GM06990 (cell line): ENCODE measurements around the gene ZNF692.
"Not testable (repeated sequence)": the region's sequence is repeated elsewhere in the genome, so short reads cannot be mapped to it uniquely, and the experiment has no call there.

Experiments
- DNase-seq: peaks from one replicate; pipeline ENCODE4 v3.0.0-alpha.2; 2011; ENCODE audit not compliant: insufficient read length; ENCODE audit errors: extremely low read depth
- H3K27me3 ChIP-seq: replicated peaks from 2 replicates; pipeline ENCODE4 v1.6.0; 2011; ENCODE audit warnings: low read length; ENCODE audit not compliant: control insufficient read depth, insufficient read depth
- H3K36me3 ChIP-seq: 2 replicates; pipeline ENCODE4 v1.5.1; 2011; ENCODE audit warnings: low read length; ENCODE audit not compliant: control insufficient read depth, insufficient read depth
- H3K4me3 ChIP-seq: replicated peaks from 2 replicates; pipeline ENCODE4 v1.5.1; 2011; ENCODE audit warnings: low read depth, mild to moderate bottlenecking, control low read depth, low read length
- TF ChIP-seq, protein P1 (sequence below): IDR thresholded peaks from 2 replicates; pipeline ENCODE4 v1.5.1; 2011; ENCODE audit warnings: low read length, control low read depth, mild to moderate bottlenecking, inconsistent platforms; ENCODE audit not compliant: insufficient read depth, poor library complexity, severe bottlenecking

ZNF692 gene

DNA sequence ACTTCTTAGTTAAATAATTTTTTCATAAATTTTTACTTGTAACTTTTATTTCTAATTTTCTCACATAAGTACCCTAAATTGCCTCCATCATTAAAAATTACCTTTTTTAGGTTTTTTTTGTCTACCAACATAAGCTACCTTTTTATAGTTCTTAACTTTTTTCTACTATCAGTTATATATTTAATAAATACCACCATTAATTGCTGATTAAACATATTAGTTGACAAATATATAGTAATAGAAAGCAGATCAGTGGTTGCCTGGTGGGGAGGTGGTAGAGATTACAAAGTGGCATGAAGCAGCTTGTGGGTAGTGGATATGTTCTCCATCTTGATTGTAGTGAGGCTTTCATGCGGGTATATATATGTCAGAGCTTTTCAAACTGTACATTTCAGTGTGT is 27.0 kb downstream of the ZNF692 start:
- Histone ChIP-seq H3K4me3 (no peak overlapping the region), H3K27me3 (no peaks in the 10 kb centered on the region), H3K36me3 (no peaks in the 10 kb centered on the region)
- TF ChIP-seq, protein P1, sequence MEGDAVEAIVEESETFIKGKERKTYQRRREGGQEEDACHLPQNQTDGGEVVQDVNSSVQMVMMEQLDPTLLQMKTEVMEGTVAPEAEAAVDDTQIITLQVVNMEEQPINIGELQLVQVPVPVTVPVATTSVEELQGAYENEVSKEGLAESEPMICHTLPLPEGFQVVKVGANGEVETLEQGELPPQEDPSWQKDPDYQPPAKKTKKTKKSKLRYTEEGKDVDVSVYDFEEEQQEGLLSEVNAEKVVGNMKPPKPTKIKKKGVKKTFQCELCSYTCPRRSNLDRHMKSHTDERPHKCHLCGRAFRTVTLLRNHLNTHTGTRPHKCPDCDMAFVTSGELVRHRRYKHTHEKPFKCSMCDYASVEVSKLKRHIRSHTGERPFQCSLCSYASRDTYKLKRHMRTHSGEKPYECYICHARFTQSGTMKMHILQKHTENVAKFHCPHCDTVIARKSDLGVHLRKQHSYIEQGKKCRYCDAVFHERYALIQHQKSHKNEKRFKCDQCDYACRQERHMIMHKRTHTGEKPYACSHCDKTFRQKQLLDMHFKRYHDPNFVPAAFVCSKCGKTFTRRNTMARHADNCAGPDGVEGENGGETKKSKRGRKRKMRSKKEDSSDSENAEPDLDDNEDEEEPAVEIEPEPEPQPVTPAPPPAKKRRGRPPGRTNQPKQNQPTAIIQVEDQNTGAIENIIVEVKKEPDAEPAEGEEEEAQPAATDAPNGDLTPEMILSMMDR, result no peak
- no peak for DNase-seq

DNA sequence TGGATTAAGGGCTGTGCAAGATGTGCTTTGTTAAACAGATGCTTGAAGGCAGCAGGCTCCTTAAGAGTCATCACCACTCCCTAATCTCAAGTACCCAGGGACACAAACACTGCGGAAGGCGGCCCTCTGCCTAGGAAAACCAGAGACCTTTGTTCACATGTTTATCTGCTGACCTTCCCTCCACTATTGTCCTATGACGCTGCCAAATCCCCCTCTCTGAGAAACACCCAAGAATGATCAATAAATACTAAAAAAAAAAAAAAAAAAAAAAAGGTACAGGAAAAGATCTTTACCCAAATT is 28.2 kb downstream of the ZNF692 start:
- not testable (repeated sequence) for H3K4me3 ChIP-seq, H3K27me3 ChIP-seq, DNase-seq, H3K36me3 ChIP-seq

DNA sequence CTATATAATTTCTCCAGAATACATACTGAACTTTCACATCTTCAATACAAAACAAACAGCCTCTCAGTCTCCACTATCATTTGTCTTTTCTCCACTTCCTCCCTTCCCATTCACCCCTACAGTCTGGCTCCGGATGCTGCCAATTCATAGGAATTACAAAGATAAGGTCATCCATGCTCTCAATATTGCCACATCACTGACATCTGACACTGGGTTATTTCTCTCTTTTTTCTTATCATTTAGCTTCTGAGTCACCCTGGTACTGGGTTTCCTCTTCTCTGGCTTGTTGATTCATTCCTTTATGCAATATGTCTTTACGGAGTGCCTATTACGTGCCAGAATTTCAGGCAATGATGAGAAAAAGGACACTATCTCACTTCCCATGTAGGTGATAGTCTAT is 30.0 kb downstream of the ZNF692 start:
- TF ChIP-seq, protein P1, result no peak
- no peak for DNase-seq
- Histone ChIP-seq H3K36me3 (no peaks in the 10 kb centered on the region), H3K27me3 (no peaks in the 10 kb centered on the region), H3K4me3 (no peak overlapping the region)

DNA sequence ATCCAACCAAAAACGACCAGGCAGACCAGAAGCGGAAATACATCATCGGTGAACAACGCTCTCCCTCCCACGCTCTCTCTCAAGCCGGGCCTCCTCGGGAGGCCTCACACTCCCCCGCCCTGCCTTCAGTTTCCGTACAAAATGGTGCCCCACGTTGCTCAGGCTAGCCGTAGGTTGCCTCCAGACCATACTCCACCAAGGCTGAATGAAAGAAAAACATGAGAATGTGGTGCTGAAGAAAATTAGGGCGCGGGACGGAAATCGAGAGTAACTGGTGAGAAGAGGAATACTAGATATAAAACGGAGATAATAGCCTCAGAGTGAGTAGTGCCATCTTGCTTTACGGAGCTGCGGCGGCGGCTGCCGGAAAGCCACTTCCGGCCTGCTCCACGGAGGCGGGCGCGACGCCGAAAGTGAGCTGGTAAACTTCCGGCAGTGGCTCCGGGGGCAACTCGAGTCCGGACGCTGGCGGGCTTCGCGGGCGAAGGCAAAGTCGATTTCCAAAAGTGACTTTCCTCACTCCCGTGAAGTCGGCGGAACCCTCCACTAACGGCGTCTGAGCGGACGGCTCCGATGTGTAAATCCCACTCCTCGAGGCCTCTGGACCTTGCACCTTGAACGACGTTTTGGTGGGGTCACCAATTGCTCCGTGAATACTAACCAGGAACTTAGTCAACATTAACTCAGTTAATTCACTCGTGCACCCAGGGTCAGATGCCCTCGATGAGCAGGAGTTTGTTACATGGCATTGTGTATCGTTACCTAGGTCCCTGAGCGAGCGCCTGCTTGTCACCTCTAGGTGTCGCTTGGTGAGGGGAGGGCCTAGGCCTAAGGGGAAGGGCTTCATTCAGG is 32.8 kb downstream of the ZNF692 start, which contains the start of gene SH3BP5L:
TSS of gene SH3BP5L (minus strand) at position 7 of the 852 bp plus-strand sequence. CDS start 980 bp downstream, outside the sequence.
- peak; percentile 90 for DNase-seq
- Histone ChIP-seq H3K4me3 (peak within 1 kb of the TSS; percentile 92), H3K27me3 (no peaks in the 10 kb centered on the region), H3K36me3 (peaks cover 1% of the 10 kb centered on the region; the same call in 1 of the 2 replicates)
- TF ChIP-seq, protein P1, result peak; percentile 92

DNA sequence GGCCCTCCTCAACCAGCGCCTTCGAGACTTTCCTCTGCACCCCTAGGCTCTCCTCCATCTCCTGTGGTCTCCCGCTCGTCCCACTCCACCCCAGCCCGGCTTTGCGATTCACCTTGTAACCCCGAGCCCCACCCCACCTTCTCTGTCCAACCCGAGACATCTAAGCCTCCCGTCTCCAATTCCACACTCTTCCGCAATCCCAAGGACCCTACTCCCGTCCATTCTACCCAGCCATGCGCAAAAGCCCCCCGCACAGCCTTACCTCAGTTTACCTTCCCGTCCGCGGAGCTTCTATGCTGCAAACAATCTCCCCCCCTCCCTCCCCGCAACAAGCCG is 33.3 kb downstream of the ZNF692 start:
- Histone ChIP-seq H3K27me3 (no peaks in the 10 kb centered on the region), H3K4me3 (peak overlapping the region; percentile 92), H3K36me3 (peaks cover 4% of the 10 kb centered on the region; the same call in 1 of the 2 replicates)
- no peak for DNase-seq
- TF ChIP-seq, protein P1, result no peak

DNA sequence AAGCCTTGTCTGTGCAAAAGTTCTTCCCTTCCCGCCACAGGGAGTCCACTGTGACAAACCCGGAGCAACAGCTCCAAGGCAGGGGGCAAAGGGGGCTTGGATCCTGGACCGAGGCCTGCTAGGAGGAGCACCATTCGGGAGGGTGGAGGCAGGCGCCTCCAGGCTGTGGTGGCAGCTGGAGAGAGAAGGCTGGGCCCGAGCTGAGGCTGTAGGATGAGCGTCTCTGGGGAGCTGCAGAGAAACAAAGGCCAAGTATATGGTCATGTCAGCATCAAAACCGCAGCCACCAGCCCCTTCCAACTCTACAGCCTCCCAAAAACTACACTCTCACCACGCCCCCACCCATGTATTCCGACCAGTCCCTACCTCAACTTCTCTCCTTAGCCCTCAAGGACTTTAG is 33.7 kb downstream of the ZNF692 start:
- TF ChIP-seq, protein P1, result no peak
- Histone ChIP-seq H3K36me3 (peaks cover 5% of the 10 kb centered on the region; the same call in 1 of the 2 replicates), H3K27me3 (no peaks in the 10 kb centered on the region), H3K4me3 (peak overlapping the region; percentile 92)
- DNase-seq, result no peak
